GM21619 (cell line): ENCODE results near the gene LMNA.

Experiments
- ATAC-seq: cut with Tn5 transposase; IDR thresholded peaks from one replicate; pipeline ENCODE4 v1.9.1; 2021; ENCODE audit not compliant: unreplicated experiment

Gene LMNA

GRCh38 chr1:156135930-156136871, 21.7 kb downstream of the LMNA start:
- no peak for ATAC-seq

GRCh38 chr1:156136970-156137483, 22.5 kb downstream of the LMNA start:
- ATAC-seq, result no peak

GRCh38 chr1:156138458-156138867, 24.0 kb downstream of the LMNA start:
- ATAC-seq, result no peak

GRCh38 chr1:156140879-156141707, 26.6 kb downstream of the LMNA start:
- ATAC-seq, result no peak

GRCh38 chr1:156143765-156144489, 29.4 kb downstream of the LMNA start:
- ATAC-seq, result no peak

GRCh38 chr1:156144742-156145141, 30.2 kb downstream of the LMNA start:
- no peak for ATAC-seq

- ATAC-seq, result no peak
These were observed 31.1 kb downstream of the LMNA start for GRCh38 chr1:156145650-156146019.

- ATAC-seq, result no peak
These were observed 31.7 kb downstream of the LMNA start for GRCh38 chr1:156146020-156146768.

- no peak for ATAC-seq
These were observed 32.4 kb downstream of the LMNA start for GRCh38 chr1:156146769-156147405.

- no peak for ATAC-seq
These were observed 33.7 kb downstream of the LMNA start for GRCh38 chr1:156148216-156148615.

GRCh38 chr1:156149374-156150332, 35.1 kb downstream of the LMNA start:
- ATAC-seq, result peak; percentile 44

GRCh38 chr1:156150333-156151011, 36.0 kb downstream of the LMNA start:
- no peak for ATAC-seq

- ATAC-seq, result no peak
These were observed 36.7 kb downstream of the LMNA start for GRCh38 chr1:156151093-156151688.

- ATAC-seq, result no peak
These were observed 38.1 kb downstream of the LMNA start for GRCh38 chr1:156152628-156153027.

- ATAC-seq, result no peak
These were observed 38.9 kb downstream of the LMNA start, which contains the start of gene SEMA4A for GRCh38 chr1:156153362-156153761. Gene SEMA4A (plus strand): TSS chr1:156153585. CDS start chr1:156154579, 994 bp downstream.

- peak; percentile 40 for ATAC-seq
These were observed 39.8 kb downstream of the LMNA start for GRCh38 chr1:156154317-156154749.

GRCh38 chr1:156155756-156156510, 41.4 kb downstream of the LMNA start:
- ATAC-seq, result no peak
